IMR-90 (cell line): ENCODE data around the gene PIP4P1. TPM values are rescaled to one million over a fixed set of nuclear protein-coding genes. Genes with fewer than 3 reads are reported as not detected.

Experiments
- ATAC-seq: fragments of 200-7000 bp; cut with Tn5 transposase; 2 replicates; pipeline ENCODE4 v1.9.1; 2020; ENCODE audit warnings: low read depth, mild to moderate bottlenecking, moderate library complexity
- BruUV-seq: library from RNA; stranded (reverse); fragments of 400-500 nt; replicated peaks from 2 replicates; lab custom pipeline; 2021; lab: Mats Ljungman, UMichigan
- CTCF ChIA-PET: fragments of 300-600 bp; formaldehyde crosslinking; extraction: SDS; loops from one replicate; lab custom pipeline; 2021; ENCODE audit warnings: antibody characterized with exemption; lab: Yijun Ruan, JAX
- POLR2A ChIA-PET: fragments of 300-600 bp; sonication (Branson Sonifier 250); formaldehyde crosslinking; loops from one replicate; lab custom pipeline; 2022; ENCODE audit warnings: antibody characterized with exemption; ENCODE audit not compliant: unreplicated experiment; lab: Charles Lee
- DNase-seq: peaks from one replicate; pipeline ENCODE4 v3.0.0; 2013
- H2AFZ ChIP-seq: replicated peaks from 2 replicates; pipeline ENCODE3; 2013; ENCODE audit warnings: low read length, mild to moderate bottlenecking; ENCODE audit not compliant: poor library complexity
- H2AK5ac ChIP-seq: 2 replicates; pipeline ENCODE4 v1.6.1; 2013; ENCODE audit warnings: low read depth, low read length, inconsistent platforms
- H2AK9ac ChIP-seq: replicated peaks from 2 replicates; pipeline ENCODE3; 2013; ENCODE audit warnings: mild to moderate bottlenecking, low read depth, low read length, moderate library complexity; ENCODE audit not compliant: poor library complexity
- H2BK120ac ChIP-seq: 2 replicates; pipeline ENCODE4 v1.6.1; 2013; ENCODE audit warnings: low read depth, low read length, inconsistent platforms
- H2BK15ac ChIP-seq: 3 replicates; pipeline ENCODE4 v1.6.1; 2013; ENCODE audit warnings: low read depth, low read length, inconsistent platforms
- H2BK20ac ChIP-seq: 2 replicates; pipeline ENCODE4 v1.6.1; 2013; ENCODE audit warnings: low read depth, mild to moderate bottlenecking, inconsistent platforms, low read length, moderate library complexity
- H2BK5ac ChIP-seq: 2 replicates; pipeline ENCODE4 v1.6.1; 2013; ENCODE audit warnings: mild to moderate bottlenecking, low read depth, low read length, inconsistent platforms; ENCODE audit not compliant: poor library complexity, severe bottlenecking
- H3K14ac ChIP-seq: replicated peaks from 2 replicates; pipeline ENCODE4 v1.6.1; 2013; ENCODE audit warnings: low read depth, low read length, inconsistent platforms
- H3K18ac ChIP-seq: 2 replicates; pipeline ENCODE4 v1.6.1; 2013; ENCODE audit warnings: low read depth, low read length, control low read depth
- H3K23ac ChIP-seq: 2 replicates; pipeline ENCODE4 v1.6.1; 2013; ENCODE audit warnings: low read depth, low read length, inconsistent platforms
- H3K27ac ChIP-seq: 2 replicates; pipeline ENCODE4 v1.5.1; 2013; ENCODE audit warnings: mild to moderate bottlenecking, control low read depth, low read length; ENCODE audit not compliant: insufficient read depth
- H3K27me3 ChIP-seq: 2 replicates; pipeline ENCODE4 v1.6.1; 2013; ENCODE audit warnings: low read length; ENCODE audit not compliant: control insufficient read depth, insufficient read depth
- H3K36me3 ChIP-seq: 2 replicates; pipeline ENCODE4 v1.6.1; 2013; ENCODE audit warnings: low read length, mixed read lengths; ENCODE audit not compliant: control insufficient read depth, insufficient read depth
- H3K4ac ChIP-seq: 2 replicates; pipeline ENCODE4 v1.6.1; 2013; ENCODE audit warnings: low read depth, low read length, inconsistent platforms
- H3K4me1 ChIP-seq: 2 replicates; pipeline ENCODE4 v1.6.1; 2013; ENCODE audit warnings: low read length, mixed read lengths; ENCODE audit not compliant: control insufficient read depth, insufficient read depth
- H3K4me2 ChIP-seq: 2 replicates; pipeline ENCODE4 v1.6.1; 2013; ENCODE audit warnings: low read depth, mild to moderate bottlenecking, control low read depth, low read length, moderate library complexity
- H3K4me3 ChIP-seq: 2 replicates; pipeline ENCODE4 v1.5.1; 2013; ENCODE audit warnings: low read depth, mild to moderate bottlenecking, control low read depth, low read length, moderate library complexity; ENCODE audit not compliant: insufficient read depth
- H3K56ac ChIP-seq: 2 replicates; pipeline ENCODE4 v1.6.1; 2013; ENCODE audit warnings: low read length, inconsistent platforms; ENCODE audit not compliant: insufficient read depth; ENCODE audit errors: extremely low read depth
- H3K79me1 ChIP-seq, 2 experiments: 2 replicates each; pipeline ENCODE4 v1.6.1; 2013; ENCODE audit warnings: low read length in 2 of 2, inconsistent platforms in 1 of 2, low read depth in 1 of 2
- H3K9ac ChIP-seq: 2 replicates; pipeline ENCODE4 v1.6.1; 2013; ENCODE audit warnings: low read depth, low read length, control low read depth
- H3K9me1 ChIP-seq: 2 replicates; pipeline ENCODE4 v1.6.1; 2013; ENCODE audit warnings: low read length, inconsistent platforms; ENCODE audit not compliant: insufficient read depth
- H3K9me3 ChIP-seq: 2 replicates; pipeline ENCODE4 v1.6.1; 2013; ENCODE audit warnings: low read length; ENCODE audit not compliant: control insufficient read depth, insufficient read depth
- H4K20me1 ChIP-seq: 2 replicates; pipeline ENCODE4 v1.6.1; 2013; ENCODE audit warnings: low read length, inconsistent platforms; ENCODE audit not compliant: insufficient read depth
- H4K5ac ChIP-seq: 2 replicates; pipeline ENCODE4 v1.6.1; 2013; ENCODE audit warnings: mild to moderate bottlenecking, low read depth, low read length, control low read depth
- H4K8ac ChIP-seq, 2 experiments: 2 replicates each; pipeline ENCODE4 v1.6.1; 2013; ENCODE audit warnings: low read depth in 2 of 2, low read length in 2 of 2, control low read depth in 1 of 2, inconsistent platforms in 1 of 2
- H4K91ac ChIP-seq: 2 replicates; pipeline ENCODE4 v1.6.1; 2013; ENCODE audit warnings: low read depth, low read length, inconsistent platforms; ENCODE audit not compliant: insufficient read depth
- BHLHE40 ChIP-seq: fragments of 150-350 bp; IDR thresholded peaks from 2 replicates; pipeline ENCODE4 v1.6.1; 2016; ENCODE audit warnings: mild to moderate bottlenecking, low read depth, low read length
- CEBPB ChIP-seq: IDR thresholded peaks from 2 replicates; pipeline ENCODE4 v1.6.1; 2012; ENCODE audit warnings: low read depth, low read length, improper control_type of control experiment
- CHD1 ChIP-seq: IDR thresholded peaks from 2 replicates; pipeline ENCODE4 v1.6.1; 2012; ENCODE audit warnings: low read depth, low read length, improper control_type of control experiment
- CTCF ChIP-seq: conservative IDR thresholded peaks from 2 replicates; pipeline ENCODE4 v1.5.1; 2012; ENCODE audit warnings: mild to moderate bottlenecking, low read depth, low read length, improper control_type of control experiment
- ELK1 ChIP-seq: fragments of 150-350 bp; IDR thresholded peaks from 2 replicates; pipeline ENCODE4 v1.6.1; 2016; ENCODE audit warnings: low read depth, mild to moderate bottlenecking, low read length, moderate library complexity, borderline replicate concordance
- FOS ChIP-seq: fragments of 150-350 bp; IDR thresholded peaks from 2 replicates; pipeline ENCODE4 v1.6.1; 2016; ENCODE audit warnings: low read depth, low read length
- MAFK ChIP-seq: IDR thresholded peaks from 2 replicates; pipeline ENCODE4 v1.6.1; 2012; ENCODE audit warnings: low read depth, low read length, improper control_type of control experiment
- MAZ ChIP-seq: IDR thresholded peaks from 2 replicates; pipeline ENCODE4 v1.6.1; 2012; ENCODE audit warnings: low read depth, mild to moderate bottlenecking, low read length, improper control_type of control experiment, moderate library complexity, borderline replicate concordance
- MXI1 ChIP-seq: IDR thresholded peaks from 2 replicates; pipeline ENCODE4 v1.6.1; 2012; ENCODE audit warnings: low read depth, mild to moderate bottlenecking, low read length, moderate library complexity, borderline replicate concordance
- NFE2L2 ChIP-seq: fragments of 150-350 bp; IDR thresholded peaks from 2 replicates; pipeline ENCODE4 v1.6.1; 2016; ENCODE audit warnings: low read depth, mild to moderate bottlenecking, low read length
- POLR2A ChIP-seq: IDR thresholded peaks from 2 replicates; pipeline ENCODE4 v1.6.1; 2012; ENCODE audit warnings: mild to moderate bottlenecking, low read depth, low read length
- RAD21 ChIP-seq: IDR thresholded peaks from 2 replicates; pipeline ENCODE4 v1.6.1; 2012; ENCODE audit warnings: low read length, improper control_type of control experiment
- RCOR1 ChIP-seq: IDR thresholded peaks from 2 replicates; pipeline ENCODE4 v1.6.1; 2012; ENCODE audit warnings: mild to moderate bottlenecking, low read length, improper control_type of control experiment; ENCODE audit not compliant: insufficient replicate concordance
- RFX5 ChIP-seq: IDR thresholded peaks from 2 replicates; pipeline ENCODE4 v1.8.0; 2012; ENCODE audit warnings: low read depth, mild to moderate bottlenecking, low read length, moderate library complexity
- SMC3 ChIP-seq: fragments of 150-350 bp; IDR thresholded peaks from 2 replicates; pipeline ENCODE4 v1.6.1; 2016; ENCODE audit warnings: low read depth, mild to moderate bottlenecking, antibody characterized with exemption, low read length, moderate library complexity
- USF2 ChIP-seq: fragments of 150-350 bp; IDR thresholded peaks from 2 replicates; pipeline ENCODE4 v1.6.1; 2017; ENCODE audit warnings: mild to moderate bottlenecking, antibody characterized with exemption, low read length, low read depth
- WGBS, 2 experiments: methylation state at CpG; one replicate each; pipeline versions ENCODE4 v1.1.5 to v1.1.7; 2013; ENCODE audit warnings: missing lambda C conversion rate in 2 of 2; ENCODE audit not compliant: insufficient read length in 1 of 2; ENCODE audit errors: extremely low coverage in 2 of 2; 5-methylcytosine and 5-hydroxymethylcytosine counted together
- dilution Hi-C: fragments of 300-500 bp; cut with HindIII; formaldehyde crosslinking; loops from one replicate; pipeline ENCODE4 v1.14.3; 2018; ENCODE audit warnings: low sequenced_read_pairs; ENCODE audit not compliant: unreplicated experiment
- in situ Hi-C: fragments of 300-500 bp; cut with MboI; formaldehyde crosslinking; loops from 3 replicates; pipeline ENCODE4 v1.14.3; 2019; ENCODE audit warnings: low sequenced_read_pairs, inconsistent platforms, mixed read lengths
- intact Hi-C: fragments of 100-400 bp; cut with micrococcal nuclease; formaldehyde crosslinking; loops from 2 replicates; pipeline ENCODE4 v1.10.0; 2022
- polyA plus RNA-seq, 3 experiments: library from polyadenylated mRNA; depleted of rRNA; stranded (reverse); fragments of >200 nt; gene quantifications; 2 replicates each; pipeline ENCODE4 v1.2.3, GENCODE V29; 2012; ENCODE audit warnings: low replicate concordance in 1 of 3
- total RNA-seq: library from RNA; depleted of rRNA; stranded (reverse); fragments of >200 nt; gene quantifications from 2 replicates; pipeline ENCODE4 v1.2.3, GENCODE V29; 2012

The PIP4P1 gene
- total and polyA plus RNA-seq, 2 of the 4 experiments (the other 2 are of a cell fraction): 15.2 to 27.8 TPM

- in situ Hi-C loops: loop anchor here (10.0 kb wide), 1 partner anchor 265 kb away; the partner anchor contains the start of genes ANG and RNASE4
Measured at GRCh38 chr14:20419419-20419818, 41.8 kb downstream of the PIP4P1 start.

More at GRCh38 chr14:20419419-20419818, 41.8 kb downstream of the PIP4P1 start:
- intact Hi-C loops: no loop called here
- Histone ChIP-seq H3K4me1 (peaks cover 3% of the 10 kb centered on the region; the same call in 1 of the 2 replicates), H3K4ac (no peak overlapping the region), H4K5ac (no peak overlapping the region), H3K9me1 (no peaks in the 10 kb centered on the region), H3K14ac (no peak overlapping the region), H3K27ac (no peak overlapping the region), H3K9me3 (no peaks in the 10 kb centered on the region), H2AK5ac (no peak overlapping the region), H3K79me1 (no peaks in the 10 kb centered on the region), H3K56ac (no peak overlapping the region), H3K27me3 (peaks cover 2% of the 10 kb centered on the region), H2BK15ac (no peak overlapping the region), H2AFZ (no peak overlapping the region), H3K18ac (no peak overlapping the region), H2BK20ac (no peak overlapping the region), H4K20me1 (no peaks in the 10 kb centered on the region), H3K23ac (no peak overlapping the region), H4K8ac (no peak overlapping the region), H3K36me3 (no peaks in the 10 kb centered on the region), H4K91ac (no peak overlapping the region), H2AK9ac (no peak overlapping the region), H3K4me3 (no peak overlapping the region), H2BK120ac (no peak overlapping the region), H2BK5ac (no peak overlapping the region), H3K9ac (no peak overlapping the region), H3K4me2 (no peak overlapping the region)
- no TSS peak for BruUV-seq
- dilution Hi-C loops: no loop called here
- DNase-seq (no peak), ATAC-seq (no peak)
- no peak for TF ChIP-seq MXI1
- TF ChIP-seq SMC3: no peak
- TF ChIP-seq USF2: no peak
- no peak for TF ChIP-seq ELK1
- no peak for TF ChIP-seq RFX5
- TF ChIP-seq RCOR1: no peak
- no peak for TF ChIP-seq BHLHE40
- no peak for TF ChIP-seq CHD1
- no peak for TF ChIP-seq CTCF
- no peak for TF ChIP-seq CEBPB
- no peak for TF ChIP-seq POLR2A
- TF ChIP-seq MAFK: no peak
- TF ChIP-seq RAD21: no peak
- TF ChIP-seq NFE2L2: no peak
- no peak for TF ChIP-seq MAZ
- no peak for TF ChIP-seq FOS
- WGBS, 2 experiments: no CpG with 5 or more reads among the region's 1 CpG
- ChIA-PET CTCF (no interaction called here), POLR2A (no interaction called here)
